Spleen (tissue), 7 donors: ENCODE data around the gene C17orf114.

ENCODE experiments used
- POLR2AphosphoS5 ChIP-seq, 3 donors: sonication (generic); formaldehyde crosslinking; IDR thresholded peaks; one replicate each; pipeline ENCODE4 v1.5.1; 2017; ENCODE audit warnings: antibody characterized with exemption in 3 of 3
- TF ChIP-seq, protein P1 (sequence below), 11 experiments: fragments of 200-600 bp in 7 of 11; fragments of 450-650 bp in 4 of 11; sonication (generic) in 4 of 11; IDR thresholded peaks in 8 of 11; conservative IDR thresholded peaks in 3 of 11; 1 replicate in 7 of 11; 2 replicates in 4 of 11; pipeline versions ENCODE4 v1.4.0 to v1.8.0; 2016 to 2021; ENCODE audit warnings: antibody characterized with exemption in 11 of 11, inconsistent platforms in 4 of 11, mild to moderate bottlenecking in 1 of 11
- donor health status: DM: no; HTN: no; CAD: no; lungs with moderate emphysema.
- donor health status: DM: no; HTN: no; CAD: no.
- donor health status: DM: no; HTN: no; CAD: no.

DNA sequence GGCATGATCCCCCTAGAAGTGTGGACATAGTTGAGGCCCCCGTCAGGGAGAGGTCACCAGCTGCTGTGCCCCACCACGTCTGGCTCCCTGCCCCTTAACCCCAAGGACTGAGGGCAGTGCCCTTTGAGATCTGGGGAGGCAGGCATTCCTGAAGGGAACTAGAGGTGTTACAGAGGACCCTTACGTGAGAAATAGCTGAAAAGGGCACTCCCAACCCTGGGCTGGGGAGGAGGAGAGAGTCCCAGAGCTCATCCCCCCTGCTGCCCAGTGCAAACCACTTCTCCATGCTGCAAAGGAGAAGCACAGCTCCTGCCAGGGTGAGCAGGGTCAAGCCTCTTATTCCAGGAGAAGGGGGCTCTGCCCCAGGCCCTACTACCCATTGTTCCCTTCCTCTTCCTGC, 20.7 kb upstream of the C17orf114 start:
- TF ChIP-seq, protein P1, sequence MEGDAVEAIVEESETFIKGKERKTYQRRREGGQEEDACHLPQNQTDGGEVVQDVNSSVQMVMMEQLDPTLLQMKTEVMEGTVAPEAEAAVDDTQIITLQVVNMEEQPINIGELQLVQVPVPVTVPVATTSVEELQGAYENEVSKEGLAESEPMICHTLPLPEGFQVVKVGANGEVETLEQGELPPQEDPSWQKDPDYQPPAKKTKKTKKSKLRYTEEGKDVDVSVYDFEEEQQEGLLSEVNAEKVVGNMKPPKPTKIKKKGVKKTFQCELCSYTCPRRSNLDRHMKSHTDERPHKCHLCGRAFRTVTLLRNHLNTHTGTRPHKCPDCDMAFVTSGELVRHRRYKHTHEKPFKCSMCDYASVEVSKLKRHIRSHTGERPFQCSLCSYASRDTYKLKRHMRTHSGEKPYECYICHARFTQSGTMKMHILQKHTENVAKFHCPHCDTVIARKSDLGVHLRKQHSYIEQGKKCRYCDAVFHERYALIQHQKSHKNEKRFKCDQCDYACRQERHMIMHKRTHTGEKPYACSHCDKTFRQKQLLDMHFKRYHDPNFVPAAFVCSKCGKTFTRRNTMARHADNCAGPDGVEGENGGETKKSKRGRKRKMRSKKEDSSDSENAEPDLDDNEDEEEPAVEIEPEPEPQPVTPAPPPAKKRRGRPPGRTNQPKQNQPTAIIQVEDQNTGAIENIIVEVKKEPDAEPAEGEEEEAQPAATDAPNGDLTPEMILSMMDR (IDR thresholded peaks at IDR 0.05 in 8 of 11, conservative IDR thresholded peaks at IDR 0.05 in 3 of 11), result no peak
- no peak for TF ChIP-seq POLR2AphosphoS5 (IDR thresholded peaks at IDR 0.05)
